ENCODE data around the gene IFITM2. TPM values are rescaled to one million over a fixed set of nuclear protein-coding genes. Genes with fewer than 3 reads are reported as not detected.

IFITM2 gene
- polyA plus RNA-seq, 1 donor (not counting 4 experiments of a cell fraction or from before 2014, with no cell fraction given), result 83.0 TPM

DNA sequence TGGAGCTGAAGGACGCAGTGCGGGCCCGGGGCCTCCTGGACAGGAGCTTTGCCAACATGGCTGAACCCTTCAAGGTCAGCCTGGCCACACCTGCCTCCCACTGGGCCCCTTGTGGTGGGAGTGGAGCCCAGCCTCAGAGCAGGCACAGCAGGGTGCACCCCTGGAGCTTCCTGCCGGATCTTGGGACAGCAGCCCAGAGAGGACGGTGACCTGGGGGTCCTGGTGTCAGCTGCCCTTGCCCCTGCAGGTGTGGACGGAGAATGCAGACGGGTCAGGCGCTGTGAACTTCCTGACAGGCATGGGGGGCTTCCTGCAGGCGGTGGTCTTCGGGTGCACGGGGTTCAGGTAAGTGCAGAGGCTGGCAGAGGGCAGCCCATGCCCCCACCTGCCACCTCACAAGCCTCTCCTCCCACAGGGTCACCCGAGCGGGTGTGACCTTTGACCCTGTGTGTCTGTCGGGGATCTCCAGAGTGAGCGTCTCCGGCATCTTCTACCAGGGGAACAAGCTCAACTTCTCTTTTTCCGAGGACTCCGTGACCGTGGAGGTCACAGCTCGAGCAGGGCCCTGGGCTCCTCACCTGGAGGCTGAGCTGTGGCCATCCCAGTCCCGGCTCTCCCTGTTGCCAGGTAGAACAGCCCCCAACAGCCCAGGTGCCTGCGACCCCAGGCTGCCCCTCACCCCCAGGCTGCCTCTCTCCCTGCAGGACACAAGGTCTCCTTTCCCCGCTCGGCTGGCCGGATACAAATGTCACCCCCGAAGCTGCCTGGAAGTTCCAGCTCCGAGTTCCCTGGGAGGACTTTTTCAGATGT is 13.6 kb upstream of the IFITM2 start:
- Histone ChIP-seq H3K36me3 (ENCODE audit: control insufficient read depth in 2 of 2, extremely low read depth in 1 of 2, insufficient read depth in 2 of 2, low read length in 2 of 2) (no peaks in the 10 kb centered on the region), H4K20me1 (ENCODE audit: control insufficient read depth, extremely low read depth, insufficient read depth, low read length) (no peaks in the 10 kb centered on the region), H3K27me3 (ENCODE audit: control insufficient read depth, extremely low read depth, insufficient read depth, low read length) (peaks cover 11% of the 10 kb centered on the region), H3K9me3 (ENCODE audit: control insufficient read depth, low read depth, low read length) (no peaks in the 10 kb centered on the region), H3K4me2 (ENCODE audit: control insufficient read depth, extremely low read depth, insufficient read depth, low read depth, low read length) (no peak overlapping the region), H3K27ac (ENCODE audit: control insufficient read depth, insufficient read depth, low read length) (no peak overlapping the region), H2AFZ (ENCODE audit: control insufficient read depth, low read length) (no peak overlapping the region), H3K4me3 (ENCODE audit: control insufficient read depth in 2 of 3, extremely low read depth in 1 of 3, insufficient read depth in 2 of 3, low read depth in 1 of 3, low read length in 3 of 3) (no peak overlapping the region), H3K79me2 (ENCODE audit: control insufficient read depth, insufficient read depth, low read length) (no peaks in the 10 kb centered on the region), H3K4me1 (ENCODE audit: control insufficient read depth, extremely low read depth, insufficient read depth, low read length) (no peaks in the 10 kb centered on the region), H3K9ac (ENCODE audit: control insufficient read depth, extremely low read depth, insufficient read depth, low read length) (no peak overlapping the region), H3K9me1 (ENCODE audit: control insufficient read depth, extremely low read depth, insufficient read depth, low read length) (no peaks in the 10 kb centered on the region)
- DNase-seq (ENCODE audit: low read depth, low spot score), result no peak
- no peak for TF ChIP-seq EZH2 (IDR thresholded peaks at IDR 0.05; ENCODE audit: low read length)
- TF ChIP-seq, protein P1, sequence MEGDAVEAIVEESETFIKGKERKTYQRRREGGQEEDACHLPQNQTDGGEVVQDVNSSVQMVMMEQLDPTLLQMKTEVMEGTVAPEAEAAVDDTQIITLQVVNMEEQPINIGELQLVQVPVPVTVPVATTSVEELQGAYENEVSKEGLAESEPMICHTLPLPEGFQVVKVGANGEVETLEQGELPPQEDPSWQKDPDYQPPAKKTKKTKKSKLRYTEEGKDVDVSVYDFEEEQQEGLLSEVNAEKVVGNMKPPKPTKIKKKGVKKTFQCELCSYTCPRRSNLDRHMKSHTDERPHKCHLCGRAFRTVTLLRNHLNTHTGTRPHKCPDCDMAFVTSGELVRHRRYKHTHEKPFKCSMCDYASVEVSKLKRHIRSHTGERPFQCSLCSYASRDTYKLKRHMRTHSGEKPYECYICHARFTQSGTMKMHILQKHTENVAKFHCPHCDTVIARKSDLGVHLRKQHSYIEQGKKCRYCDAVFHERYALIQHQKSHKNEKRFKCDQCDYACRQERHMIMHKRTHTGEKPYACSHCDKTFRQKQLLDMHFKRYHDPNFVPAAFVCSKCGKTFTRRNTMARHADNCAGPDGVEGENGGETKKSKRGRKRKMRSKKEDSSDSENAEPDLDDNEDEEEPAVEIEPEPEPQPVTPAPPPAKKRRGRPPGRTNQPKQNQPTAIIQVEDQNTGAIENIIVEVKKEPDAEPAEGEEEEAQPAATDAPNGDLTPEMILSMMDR (optimal IDR thresholded peaks at IDR 0.05 in 1 of 3, IDR thresholded peaks at IDR 0.05 in 1 of 3, conservative IDR thresholded peaks at IDR 0.05 in 1 of 3; ENCODE audit: extremely low read depth in 1 of 3, insufficient read depth in 2 of 3, low read length in 3 of 3), result no peak
- dilution Hi-C loops (cut with MboI; ENCODE audit: extremely low pct_ligation_motif_present, low sequenced_read_pairs), result no loop called here
- no peak for FAIRE-seq

DNA sequence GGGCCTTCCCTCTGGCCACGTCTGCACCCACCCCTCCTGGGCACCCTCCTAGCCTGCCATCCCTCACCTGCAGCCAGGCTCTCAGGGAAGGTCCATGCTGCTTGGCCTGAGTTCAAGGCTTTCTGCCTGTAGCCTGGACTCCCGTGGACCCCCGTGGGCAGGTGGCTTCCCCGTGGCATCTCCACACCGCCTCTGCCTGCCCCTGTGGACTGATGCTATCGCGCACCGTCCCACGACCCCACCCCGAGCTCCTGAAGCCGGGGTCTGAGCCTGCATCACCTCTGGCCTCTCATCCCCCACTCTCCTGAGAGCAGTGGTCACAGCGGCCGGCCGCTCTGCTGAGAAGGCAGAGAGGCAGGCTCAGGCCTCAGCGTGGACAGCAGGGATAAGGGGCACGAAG is 12.8 kb upstream of the IFITM2 start:
- H3K27me3 ChIP-seq (ENCODE audit: control insufficient read depth, extremely low read depth, insufficient read depth, low read length), result peaks cover 12% of the 10 kb centered on the region
- H3K36me3 ChIP-seq (ENCODE audit: control insufficient read depth in 2 of 2, extremely low read depth in 1 of 2, insufficient read depth in 2 of 2, low read length in 2 of 2), result no peaks in the 10 kb centered on the region
- H3K4me2 ChIP-seq (ENCODE audit: control insufficient read depth, extremely low read depth, insufficient read depth, low read depth, low read length), result no peak overlapping the region
- H3K9ac ChIP-seq (ENCODE audit: control insufficient read depth, extremely low read depth, insufficient read depth, low read length), result no peak overlapping the region
- no peaks in the 10 kb centered on the region for H3K9me3 ChIP-seq (ENCODE audit: control insufficient read depth, low read depth, low read length)
- no peak for DNase-seq (ENCODE audit: low read depth, low spot score)
- no peaks in the 10 kb centered on the region for H3K4me1 ChIP-seq (ENCODE audit: control insufficient read depth, extremely low read depth, insufficient read depth, low read length)
- dilution Hi-C loops (cut with MboI; ENCODE audit: extremely low pct_ligation_motif_present, low sequenced_read_pairs), result no loop called here
- H2AFZ ChIP-seq (ENCODE audit: control insufficient read depth, low read length), result no peak overlapping the region
- FAIRE-seq, result no peak
- H4K20me1 ChIP-seq (ENCODE audit: control insufficient read depth, extremely low read depth, insufficient read depth, low read length), result no peaks in the 10 kb centered on the region
- no peaks in the 10 kb centered on the region for H3K79me2 ChIP-seq (ENCODE audit: control insufficient read depth, insufficient read depth, low read length)
- H3K4me3 ChIP-seq (ENCODE audit: control insufficient read depth in 2 of 3, extremely low read depth in 1 of 3, insufficient read depth in 2 of 3, low read depth in 1 of 3, low read length in 3 of 3), result no peak overlapping the region
- H3K9me1 ChIP-seq (ENCODE audit: control insufficient read depth, extremely low read depth, insufficient read depth, low read length), result no peaks in the 10 kb centered on the region
- TF ChIP-seq EZH2 (IDR thresholded peaks at IDR 0.05; ENCODE audit: low read length), result no peak
- TF ChIP-seq, protein P1 (optimal IDR thresholded peaks at IDR 0.05 in 1 of 3, IDR thresholded peaks at IDR 0.05 in 1 of 3, conservative IDR thresholded peaks at IDR 0.05 in 1 of 3; ENCODE audit: extremely low read depth in 1 of 3, insufficient read depth in 2 of 3, low read length in 3 of 3), result no peak
- H3K27ac ChIP-seq (ENCODE audit: control insufficient read depth, insufficient read depth, low read length), result no peak overlapping the region
